Esophagus muscularis mucosa (tissue), 2 donors: ENCODE results near the gene RNF40.
A peak's percentile ranks its signal among the peaks of the same experiment; 100 is the strongest.

ENCODE experiments used
- POLR2A ChIP-seq: fragments of 450-650 bp; IDR thresholded peaks from one replicate; pipeline ENCODE4 v1.6.1; 2017; ENCODE audit warnings: antibody characterized with exemption, moderate library complexity, mild to moderate bottlenecking, low read depth
- POLR2AphosphoS5 ChIP-seq, 2 donors: sonication (generic); formaldehyde crosslinking; IDR thresholded peaks; one replicate each; pipeline ENCODE4 v1.6.1; 2017; ENCODE audit warnings: antibody characterized with exemption in 2 of 2

DNA sequence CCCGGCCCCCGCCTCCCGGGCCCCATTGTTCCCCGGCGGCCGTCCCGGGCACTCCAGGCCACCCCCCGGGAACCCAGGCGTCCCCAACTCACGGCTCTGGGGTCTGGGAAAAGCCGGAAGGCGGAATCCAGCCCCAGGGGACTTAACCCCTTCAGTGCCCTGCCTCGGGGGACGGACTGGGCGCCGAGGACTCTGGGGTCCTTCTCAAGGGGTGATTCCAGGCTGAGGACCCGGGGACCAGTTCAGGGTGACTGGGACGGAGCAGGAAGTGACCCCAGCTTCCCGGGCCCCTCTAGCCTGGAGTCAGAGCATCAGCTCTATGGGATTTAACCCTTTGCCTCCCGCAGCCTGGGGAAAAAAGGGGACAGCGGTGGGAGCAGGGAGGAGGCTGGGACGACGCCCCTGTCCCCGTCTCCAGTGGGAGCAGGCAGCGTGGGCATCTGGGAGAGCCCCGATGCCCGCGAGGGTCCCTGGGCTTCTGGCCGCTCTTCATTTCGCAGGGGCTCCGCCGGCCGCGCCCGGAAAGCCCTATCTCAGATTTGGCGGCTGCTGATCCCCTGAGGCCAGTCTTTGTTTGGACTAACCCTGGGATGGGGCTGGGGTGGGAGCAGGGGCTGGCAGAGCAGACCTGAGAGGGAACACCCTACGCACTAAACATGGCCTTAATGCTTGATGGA, 25.0 kb downstream of the RNF40 start, which contains the start of gene ZNF629:
- TF ChIP-seq POLR2A (no peak), POLR2AphosphoS5 (IDR thresholded peaks at IDR 0.05) (peak; percentile 43 to 63)
